Stimulated activated naive B cell treated with anti-CD40 and anti-IgM and Interleukin-4, amounts not matched to agents 10 μg/mL and 1 μg/mL and 100 μg/mL, for 72 hours (primary cell): ENCODE data around the gene GARIN6.

Source experiments
- ATAC-seq, 2 donors: fragments of 150-1000 bp; cut with Tn5 transposase; replicated peaks; 2 replicates each; pipeline ENCODE4 v1.10.0; 2021; ENCODE audit warnings: moderate library complexity in 1 of 2
- DNase-seq: peaks from one replicate; pipeline ENCODE4 v3.0.0; 2021
- H3K27ac Mint-ChIP-seq: one replicate; pipeline ENCODE4 v1.8.0; 2022; ENCODE audit warnings: mild to moderate bottlenecking, mixed read lengths
- H3K27me3 Mint-ChIP-seq, 2 donors: one replicate each; pipeline ENCODE4 v1.8.0; 2022; ENCODE audit warnings: mixed read lengths in 2 of 2
- H3K36me3 Mint-ChIP-seq, 2 donors: one replicate each; pipeline ENCODE4 v1.8.0; 2022; ENCODE audit warnings: mixed read lengths in 2 of 2, mild to moderate bottlenecking in 1 of 2
- H3K4me1 Mint-ChIP-seq, 2 donors: one replicate each; pipeline ENCODE4 v1.8.0; 2022; ENCODE audit warnings: mixed read lengths in 2 of 2, mild to moderate bottlenecking in 1 of 2
- H3K4me3 Mint-ChIP-seq, 2 donors: one replicate each; pipeline ENCODE4 v1.8.0; 2022; ENCODE audit warnings: mild to moderate bottlenecking in 2 of 2, mixed read lengths in 2 of 2, moderate library complexity in 1 of 2
- H3K9me3 Mint-ChIP-seq, 2 donors: one replicate each; pipeline ENCODE4 v1.8.0; 2022; ENCODE audit warnings: mixed read lengths in 2 of 2, mild to moderate bottlenecking in 1 of 2

GARIN6 gene

DNA sequence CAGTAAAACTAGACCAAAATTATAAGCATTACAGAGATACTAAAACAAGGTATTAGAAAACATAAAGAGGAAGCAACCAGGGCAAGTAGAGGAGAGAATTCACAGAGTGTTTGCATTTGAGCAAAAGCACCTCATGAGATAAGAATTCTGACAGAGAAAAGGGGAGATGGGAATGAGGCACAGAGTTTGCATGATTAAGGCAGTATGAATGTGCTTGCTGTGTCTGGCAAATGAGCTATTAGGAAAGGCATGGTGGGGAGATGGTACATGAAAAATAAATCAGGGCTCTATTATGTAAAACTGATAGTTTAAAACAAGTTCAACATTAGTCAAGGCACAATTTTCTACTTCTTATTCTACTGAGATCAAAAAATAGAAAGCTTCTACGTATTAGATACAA, 23.1 kb downstream of the GARIN6 start:
- H3K4me3 Mint-ChIP-seq = no peak overlapping the region
- DNase-seq (no peak), ATAC-seq (no peak)
- H3K9me3 Mint-ChIP-seq = no peaks in the 10 kb centered on the region
- H3K36me3 Mint-ChIP-seq = no peaks in the 10 kb centered on the region
- H3K27ac Mint-ChIP-seq = no peak overlapping the region
- no peaks in the 10 kb centered on the region for H3K4me1 Mint-ChIP-seq
- H3K27me3 Mint-ChIP-seq = no peaks in the 10 kb centered on the region

DNA sequence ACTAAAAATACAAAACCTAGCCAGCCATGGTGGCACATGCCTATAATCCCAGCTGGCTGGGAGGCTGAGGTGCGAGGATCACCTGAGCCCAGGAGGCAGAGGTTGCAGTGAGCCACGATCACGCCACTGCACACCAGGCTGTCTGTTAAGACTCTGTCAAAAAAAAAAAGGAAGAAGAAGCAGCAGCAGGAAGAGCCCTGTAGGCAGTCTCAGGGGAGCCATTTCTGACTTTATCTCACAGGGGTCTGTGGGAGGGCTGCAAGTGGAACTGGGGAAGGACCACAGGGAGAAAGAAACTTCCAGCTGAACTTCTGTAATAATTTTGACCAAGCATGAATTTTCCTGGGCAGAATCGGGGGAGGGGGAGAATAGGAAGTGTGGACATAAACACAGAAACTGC, 32.7 kb downstream of the GARIN6 start:
- peaks cover 0 to 5% of the 10 kb centered on the region in 2 donors for H3K27me3 Mint-ChIP-seq
- H3K4me1 Mint-ChIP-seq = no peaks in the 10 kb centered on the region
- no peak overlapping the region for H3K4me3 Mint-ChIP-seq
- no peak overlapping the region for H3K27ac Mint-ChIP-seq
- peaks cover 7 to 17% of the 10 kb centered on the region in 2 donors for H3K9me3 Mint-ChIP-seq
- H3K36me3 Mint-ChIP-seq = no peaks in the 10 kb centered on the region
- ATAC-seq = no peak
- DNase-seq = no peak

DNA sequence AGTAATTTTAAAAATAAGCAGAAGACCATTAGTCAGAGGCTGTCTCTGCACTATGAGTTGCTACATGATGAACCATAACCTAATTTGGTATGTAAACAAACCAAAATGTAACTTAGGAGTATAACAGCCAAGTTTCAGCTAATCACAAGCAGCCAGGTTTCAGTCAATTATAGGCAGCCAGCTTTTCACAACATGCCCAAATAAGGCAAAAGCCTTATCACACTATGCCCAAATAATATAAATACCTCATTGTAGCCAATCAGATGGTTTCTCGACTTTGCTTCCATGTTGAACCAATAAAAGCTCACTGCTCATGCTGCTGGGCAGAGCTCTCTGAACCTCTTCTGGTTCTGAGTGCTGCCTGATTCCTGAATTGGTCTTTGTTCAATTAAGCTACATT, 38.6 kb downstream of the GARIN6 start:
- Mint-ChIP-seq H3K4me3 (no peak overlapping the region), H3K36me3 (no peaks in the 10 kb centered on the region)

DNA sequence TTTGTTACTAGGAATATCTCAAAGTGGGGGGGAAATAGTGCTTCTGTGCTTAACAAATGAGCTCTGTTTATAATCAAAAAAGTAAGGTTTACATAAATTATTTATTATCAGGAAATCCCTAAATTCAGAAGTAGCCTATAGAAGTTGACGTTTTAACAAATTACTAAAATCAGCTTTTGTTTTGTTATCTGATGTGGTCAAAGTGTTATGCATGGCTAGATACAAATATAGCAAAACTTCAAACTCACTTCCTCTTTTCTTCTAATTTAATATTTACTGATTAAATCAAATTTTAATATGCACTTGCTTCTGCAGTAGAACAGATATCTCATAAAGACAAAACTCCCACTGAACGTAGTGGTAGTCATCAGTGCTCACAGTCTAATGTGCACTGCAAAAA, 47.5 kb downstream of the GARIN6 start:
- Mint-ChIP-seq H3K9me3 (no peaks in the 10 kb centered on the region), H3K36me3 (no peaks in the 10 kb centered on the region), H3K27me3 (no peaks in the 10 kb centered on the region), H3K27ac (no peak overlapping the region), H3K4me1 (no peaks in the 10 kb centered on the region), H3K4me3 (no peak overlapping the region)
- ATAC-seq (no peak), DNase-seq (no peak)

More for the DNA sequence above, 38.6 kb downstream of the GARIN6 start:
- H3K27me3 Mint-ChIP-seq = peaks cover 0 to 5% of the 10 kb centered on the region in 2 donors
- no peak overlapping the region for H3K27ac Mint-ChIP-seq
- no peak for DNase-seq
- no peaks in the 10 kb centered on the region for H3K4me1 Mint-ChIP-seq
- H3K9me3 Mint-ChIP-seq = peaks cover 7 to 13% of the 10 kb centered on the region in 2 donors
- ATAC-seq = no peak
